Measurements from ENCODE around the gene METTL26. TPM values are rescaled to one million over a fixed set of nuclear protein-coding genes. Genes with fewer than 3 reads are reported as not detected.
A peak's percentile ranks its signal among the peaks of the same experiment; 100 is the strongest.

The METTL26 gene
- polyA plus RNA-seq, 1 donor, result 38.0 TPM

GRCh38 chr16:661184-661821 lies 25.2 kb upstream of the METTL26 start:
- DNase-seq, result no peak

DNA sequence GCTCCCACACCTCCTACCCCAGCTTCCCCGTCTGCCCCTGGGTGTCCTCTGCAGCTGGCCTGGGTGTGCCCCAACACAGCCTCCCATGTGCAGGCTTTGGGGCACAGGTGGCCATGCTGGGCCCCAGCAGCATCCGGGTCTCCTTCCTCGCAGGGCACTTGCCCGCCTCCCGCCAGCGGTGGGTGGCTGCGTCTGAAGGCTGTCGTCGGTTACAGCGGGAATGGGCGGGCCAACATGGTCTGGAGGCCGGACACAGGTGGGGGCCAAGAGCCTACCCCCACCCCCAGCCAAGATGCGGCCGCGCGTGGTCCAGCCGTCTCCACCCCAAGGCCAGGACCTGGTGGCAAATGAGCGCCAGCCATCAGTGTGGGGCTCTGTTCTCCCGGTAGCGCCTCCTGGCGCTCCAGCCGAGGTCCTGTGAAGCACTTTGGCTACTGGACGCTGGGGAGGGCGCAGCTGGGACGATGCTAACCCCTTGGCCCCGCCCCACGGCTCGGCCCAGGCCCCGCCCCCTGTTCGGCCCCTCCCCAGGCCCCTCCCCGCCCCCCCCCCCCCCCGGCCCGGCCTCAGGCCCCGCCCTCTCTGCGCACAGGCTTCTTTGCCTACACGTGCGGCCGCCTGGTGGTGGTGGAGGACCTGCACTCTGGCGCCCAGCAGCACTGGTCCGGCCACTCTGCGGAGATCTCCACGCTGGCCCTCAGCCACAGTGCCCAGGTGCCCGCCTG lies 24.5 kb upstream of the METTL26 start:
- peak; percentile 78 for DNase-seq

DNA sequence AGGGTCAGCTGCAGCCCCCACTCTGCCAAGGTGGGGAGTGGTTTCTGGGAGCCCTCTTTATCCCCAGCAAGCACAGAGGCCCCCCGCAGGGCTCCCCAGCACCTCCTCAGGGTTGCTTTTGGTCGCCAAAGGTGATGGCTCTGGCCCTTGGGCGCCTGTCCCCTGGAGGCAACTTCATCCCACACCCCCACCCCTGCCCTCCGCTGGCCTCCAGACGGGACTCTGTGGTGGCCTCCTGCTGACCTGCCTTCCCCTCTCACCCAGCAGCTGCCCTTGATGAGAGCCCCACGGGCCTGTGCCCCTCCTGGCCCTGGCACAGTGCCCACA lies 24.0 kb upstream of the METTL26 start:
- DNase-seq, result no peak

DNA sequence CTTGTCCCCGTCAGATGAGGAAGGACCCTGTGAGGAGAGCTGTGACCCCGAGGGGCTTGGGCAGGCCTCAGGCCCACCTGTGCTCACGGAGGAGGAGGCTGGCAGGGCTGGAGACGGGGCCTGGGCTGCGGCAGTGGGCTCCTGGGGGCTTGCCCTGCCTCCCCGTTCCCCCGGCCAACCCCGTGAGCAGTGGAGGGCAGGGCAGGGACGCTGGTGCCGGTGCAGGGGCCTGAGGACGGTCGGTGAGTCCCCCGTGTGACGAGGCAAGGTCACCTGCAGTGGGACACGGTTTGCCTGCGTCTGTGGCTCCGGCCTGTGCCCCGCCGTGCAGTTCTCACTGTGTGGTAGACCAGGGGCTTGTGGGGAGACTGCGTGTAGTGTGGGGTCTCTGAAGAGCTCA lies 23.5 kb upstream of the METTL26 start:
- DNase-seq, result no peak

- no peak for DNase-seq
Observed at GRCh38 chr16:658679-659571, 22.8 kb upstream of the METTL26 start.

DNA sequence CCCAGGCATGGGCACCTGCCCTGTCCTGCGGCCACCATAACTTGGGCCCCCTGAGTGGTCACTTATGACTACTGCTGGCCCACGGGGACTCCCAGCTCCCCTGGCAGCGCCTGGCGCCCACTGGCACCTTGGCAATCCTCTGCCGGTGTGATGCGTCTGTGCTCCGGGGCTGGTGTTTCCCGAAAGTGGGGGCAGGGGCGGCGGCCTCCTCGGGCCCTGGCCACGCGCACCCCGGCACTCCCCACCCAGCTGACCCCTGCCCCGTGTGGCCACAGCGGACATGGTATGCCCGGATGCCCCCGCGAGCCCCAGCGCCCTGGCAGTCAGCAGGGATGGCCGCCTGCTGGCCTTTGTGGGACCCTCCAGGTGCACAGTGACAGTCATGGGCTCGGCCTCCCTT lies 21.4 kb upstream of the METTL26 start:
- no peak for DNase-seq

- DNase-seq, result no peak
Observed at GRCh38 chr16:654034-654433, 17.9 kb upstream of the METTL26 start.

DNA sequence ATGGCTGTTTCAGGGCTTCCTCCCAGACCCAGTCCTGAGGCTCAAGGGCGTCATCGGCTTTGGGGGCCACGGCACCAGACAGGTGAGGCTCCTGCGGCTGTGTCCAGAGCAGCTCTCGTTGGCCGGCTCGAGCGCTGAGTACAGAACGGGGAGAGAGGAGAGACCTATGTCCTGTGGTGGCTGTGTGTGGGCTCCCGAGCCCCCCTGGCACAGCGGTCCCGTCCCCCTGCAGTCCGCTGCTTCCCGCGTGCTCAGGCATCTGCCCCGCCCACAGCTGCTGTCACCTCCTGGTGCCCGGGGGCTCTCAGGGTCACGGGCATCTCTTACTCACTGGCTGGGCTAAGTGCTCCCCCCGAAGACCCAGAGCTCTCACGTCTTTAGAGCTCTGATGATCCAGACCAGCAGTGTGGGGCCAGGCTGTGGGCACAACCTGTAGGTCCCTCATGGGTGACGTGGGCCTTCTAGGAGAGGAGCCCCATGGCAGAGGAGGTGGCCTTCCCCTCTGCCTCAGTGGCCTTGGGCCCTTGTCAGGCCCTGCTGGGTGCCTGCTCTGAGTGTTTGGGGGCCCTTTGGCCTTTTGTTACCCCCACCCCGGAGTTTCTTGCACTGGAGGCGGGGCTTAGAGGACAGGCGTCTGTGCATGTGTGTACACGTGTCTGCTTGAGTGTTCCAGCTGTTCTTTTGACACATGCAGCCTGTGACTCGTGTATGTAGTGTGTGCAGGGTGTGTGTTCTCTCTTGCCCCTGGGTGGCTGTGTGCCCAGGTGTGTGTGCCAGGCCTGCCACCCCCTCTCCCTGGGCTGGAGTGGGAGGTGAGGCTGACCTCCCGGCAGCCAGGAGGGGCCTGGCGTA lies 16.6 kb upstream of the METTL26 start:
- no peak for DNase-seq

GRCh38 chr16:651844-652243 lies 15.7 kb upstream of the METTL26 start:
- no peak for DNase-seq

DNA sequence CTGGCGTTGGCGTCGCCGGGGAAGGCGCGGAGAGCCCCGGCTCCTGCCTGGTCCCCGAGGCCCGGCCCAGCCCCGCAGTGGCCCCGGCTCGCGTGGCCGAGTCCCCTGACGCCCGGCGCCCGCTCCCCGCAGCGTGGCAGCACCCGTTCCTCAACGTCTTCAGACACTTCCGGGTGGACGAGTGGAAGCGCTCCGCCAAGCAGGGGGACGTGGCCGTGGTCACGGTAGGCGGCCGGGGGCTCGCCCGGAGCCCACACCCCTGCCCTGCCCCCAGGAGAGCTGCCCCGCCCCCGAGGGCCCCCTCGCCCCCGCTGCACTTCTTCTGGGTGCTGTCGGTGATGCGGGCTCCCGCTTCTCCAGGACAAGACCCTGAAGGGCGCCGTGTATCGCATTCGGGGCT lies 13.5 kb upstream of the METTL26 start:
- DNase-seq, result no peak

DNA sequence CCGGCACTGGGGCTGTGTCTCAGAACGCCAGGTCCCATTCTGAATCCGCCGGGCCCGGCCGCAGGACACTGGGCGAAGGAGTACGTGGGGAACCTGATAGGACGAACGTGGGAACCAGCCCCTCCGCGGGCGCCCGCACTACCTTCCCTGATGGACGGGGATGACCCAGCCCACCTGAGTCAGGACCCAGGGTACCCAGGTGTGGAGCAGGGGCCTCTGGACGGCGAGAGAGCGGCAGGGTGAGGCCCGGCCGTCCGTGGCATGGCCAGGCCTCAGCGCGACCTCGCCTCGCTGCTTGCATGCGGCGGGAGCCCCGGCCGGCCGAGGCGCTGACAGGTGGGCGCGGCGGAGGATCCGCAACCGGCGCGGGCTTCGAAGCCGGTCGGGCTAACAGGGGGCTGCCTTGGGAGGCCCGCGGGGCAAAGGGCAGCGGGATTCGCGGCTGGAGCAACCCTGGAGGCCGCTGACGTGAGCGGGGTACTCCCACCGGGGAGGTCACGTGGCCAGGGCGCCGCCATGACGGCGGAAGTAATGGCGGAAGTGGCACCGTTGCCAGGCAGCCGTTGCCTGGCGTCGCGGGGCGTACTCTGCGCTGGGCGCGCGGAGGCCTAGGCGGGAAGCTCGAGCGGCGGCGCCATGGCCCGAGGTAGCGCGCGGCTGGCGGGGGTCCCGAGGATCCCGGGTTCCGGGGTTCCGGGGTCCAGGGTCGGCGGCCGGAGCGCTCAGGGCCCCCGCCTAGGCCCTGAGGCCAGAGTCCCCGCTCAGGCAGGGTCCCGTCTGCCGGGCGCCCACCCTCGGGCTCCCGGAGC lies 12.9 kb upstream of the METTL26 start, which contains the start of gene WDR90:
WDR90 (plus strand) TSS at position 585 of the 809 bp plus-strand sequence; CDS start at position 637, 52 bp downstream.
- DNase-seq, result peak; percentile 89

DNA sequence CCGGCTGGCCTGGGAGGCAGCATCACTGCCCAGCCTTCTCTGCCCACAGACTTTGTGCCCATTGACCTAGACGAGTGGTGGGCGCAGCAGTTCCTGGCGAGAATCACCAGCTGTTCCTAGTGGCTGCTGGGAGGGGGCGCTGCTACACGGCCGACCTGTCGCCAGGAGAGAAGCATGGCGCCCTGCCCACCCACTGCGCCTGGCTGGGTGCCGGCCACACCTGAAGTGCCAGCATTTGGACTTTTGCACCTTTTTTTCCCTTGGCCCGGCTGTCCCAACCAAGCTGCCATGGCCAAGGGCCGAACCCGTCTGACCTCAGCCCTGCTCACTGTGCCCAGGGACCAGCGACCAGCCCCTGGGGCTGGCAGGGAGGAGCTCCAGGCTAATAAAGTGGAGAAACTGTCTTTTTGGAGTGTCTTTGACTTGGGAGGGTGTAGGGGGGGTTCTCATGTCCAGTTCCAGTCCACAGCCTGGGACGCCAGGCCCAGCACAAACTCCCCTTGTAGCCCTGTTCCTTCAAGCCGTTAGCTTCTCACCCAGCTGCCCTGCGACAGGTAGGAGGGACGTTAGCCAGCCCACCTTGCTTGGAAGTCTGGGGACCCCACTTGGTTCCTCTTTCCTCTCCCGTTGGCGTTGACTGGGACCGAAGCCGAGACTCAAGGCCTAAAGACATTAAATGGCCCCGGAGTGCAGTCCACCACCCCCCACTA lies 12.1 kb upstream of the METTL26 start:
- DNase-seq, result no peak

DNA sequence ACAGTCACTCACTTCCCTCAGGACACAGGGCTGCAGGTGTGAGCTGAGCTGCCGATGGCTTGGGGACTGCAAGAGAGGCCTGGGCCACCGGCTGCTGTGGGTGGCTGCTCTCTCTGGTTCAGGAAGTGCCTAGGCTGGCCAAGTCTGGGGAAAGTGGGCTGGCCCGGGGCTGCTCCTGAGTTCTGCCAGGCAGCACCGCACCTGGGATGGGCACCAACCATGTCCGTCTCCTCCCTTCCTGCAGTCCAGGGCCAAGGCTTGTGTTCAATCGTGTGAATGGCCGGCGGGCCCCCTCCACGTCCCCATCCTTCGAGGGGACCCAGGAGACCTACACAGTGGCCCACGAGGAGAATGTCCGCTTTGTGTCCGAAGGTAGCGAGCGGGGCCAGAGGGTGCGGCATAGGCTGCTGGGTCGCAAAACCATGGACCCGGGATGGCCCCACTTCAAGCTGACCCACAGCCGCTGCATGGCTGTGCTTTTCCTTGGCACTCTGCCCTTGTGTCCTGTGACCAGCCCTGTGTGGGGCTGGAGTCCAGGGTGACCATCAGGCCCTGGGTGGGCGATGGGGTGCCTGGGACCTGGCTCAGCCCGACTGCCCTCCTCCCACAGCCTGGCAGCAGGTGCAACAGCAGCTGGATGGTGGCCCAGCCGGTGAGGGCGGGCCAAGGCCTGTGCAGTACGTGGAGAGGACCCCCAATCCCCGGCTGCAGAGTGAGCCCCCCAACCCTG lies 11.2 kb upstream of the METTL26 start:
- no peak for DNase-seq

- DNase-seq, result no peak
Observed at GRCh38 chr16:646679-647172, 10.6 kb upstream of the METTL26 start.

- DNase-seq, result no peak
Observed at GRCh38 chr16:645852-646678, 10.0 kb upstream of the METTL26 start.

GRCh38 chr16:644556-644955 lies 8.5 kb upstream of the METTL26 start:
- no peak for DNase-seq

- DNase-seq, result no peak
Observed at GRCh38 chr16:643050-643368, 6.9 kb upstream of the METTL26 start.

DNA sequence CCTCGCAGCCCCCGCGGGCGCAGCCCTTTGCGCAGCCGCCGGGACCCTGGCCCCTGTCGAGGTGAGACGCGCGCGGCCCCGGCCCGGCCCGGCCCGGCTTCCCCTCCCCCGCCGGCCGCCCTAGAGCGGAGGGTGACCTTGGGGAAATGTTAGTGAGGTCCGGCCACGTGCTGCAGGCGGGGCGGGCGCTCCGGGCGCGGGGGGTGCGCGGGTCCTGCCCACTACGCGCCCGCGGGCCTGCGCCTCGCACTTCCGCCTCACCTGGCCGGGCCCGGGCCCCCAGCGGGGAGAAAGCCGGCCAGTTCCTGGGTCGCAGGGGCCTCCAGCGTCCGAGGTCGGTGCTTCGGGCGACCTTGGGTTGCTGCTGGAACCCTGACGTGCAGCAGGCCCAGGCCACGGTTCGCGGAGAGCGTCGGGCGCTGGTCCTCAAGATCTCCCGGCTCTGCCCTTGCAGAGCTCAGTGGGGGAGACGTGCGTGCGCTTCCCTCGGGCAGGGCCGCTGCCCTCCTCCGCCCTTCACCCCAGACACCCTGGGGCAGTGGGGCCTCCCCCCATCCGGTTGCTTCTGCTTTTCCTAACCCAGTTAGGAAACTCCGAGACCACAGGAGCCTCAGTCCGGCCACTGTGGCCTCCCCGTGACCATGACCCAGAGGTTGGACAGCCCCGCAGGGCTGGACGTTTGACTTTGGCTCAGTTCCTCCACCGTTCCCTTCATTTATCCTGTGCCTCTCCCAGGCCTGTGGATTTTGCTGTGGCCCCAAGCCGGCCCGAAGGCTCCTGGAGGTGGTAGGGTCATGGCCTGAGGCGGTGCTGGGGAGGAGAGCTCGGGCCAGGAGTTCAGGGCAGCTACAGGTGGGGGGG lies 6.3 kb upstream of the METTL26 start:
- DNase-seq, result no peak

Data from left kidney (tissue), 2 donors.